ENCODE data around the gene DYNC1H1.
"Not testable (repeated sequence)": the region's sequence is repeated elsewhere in the genome, so short reads cannot be mapped to it uniquely, and the experiment has no call there.

The DYNC1H1 gene

DNA sequence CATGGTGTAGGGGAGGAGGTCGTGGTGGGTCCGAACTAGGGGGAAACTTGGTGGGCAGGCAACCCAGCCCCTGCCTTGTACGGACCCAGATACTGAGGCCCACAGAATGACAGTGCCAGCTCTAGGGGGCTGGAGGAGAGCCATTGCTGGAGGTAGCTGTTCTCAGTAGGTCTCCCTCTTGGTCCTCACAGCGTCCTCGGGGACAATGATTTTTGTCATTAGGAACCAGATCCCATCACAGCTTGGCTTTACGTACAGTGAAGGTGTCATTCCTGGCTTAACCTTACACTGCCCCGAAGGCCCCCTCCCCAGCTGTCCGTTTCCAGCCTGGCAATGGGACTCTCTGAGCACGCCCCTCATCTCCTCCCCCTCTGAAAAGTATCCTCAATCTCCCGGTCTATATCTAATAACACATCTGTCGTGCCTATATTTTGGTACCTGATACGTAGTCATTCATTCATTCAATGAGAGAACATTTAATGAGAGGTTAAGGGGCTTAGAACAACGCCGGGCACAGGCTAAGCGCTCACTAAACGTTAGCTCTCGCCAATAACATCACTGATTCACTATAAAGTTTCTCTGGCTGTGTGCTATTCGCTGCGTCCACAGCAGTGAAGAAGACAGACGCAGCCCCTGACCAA is 597 bp upstream of the DYNC1H1 start:
- DNase-seq (ENCODE audit: low read depth in 2 of 2) = no peak

DNA sequence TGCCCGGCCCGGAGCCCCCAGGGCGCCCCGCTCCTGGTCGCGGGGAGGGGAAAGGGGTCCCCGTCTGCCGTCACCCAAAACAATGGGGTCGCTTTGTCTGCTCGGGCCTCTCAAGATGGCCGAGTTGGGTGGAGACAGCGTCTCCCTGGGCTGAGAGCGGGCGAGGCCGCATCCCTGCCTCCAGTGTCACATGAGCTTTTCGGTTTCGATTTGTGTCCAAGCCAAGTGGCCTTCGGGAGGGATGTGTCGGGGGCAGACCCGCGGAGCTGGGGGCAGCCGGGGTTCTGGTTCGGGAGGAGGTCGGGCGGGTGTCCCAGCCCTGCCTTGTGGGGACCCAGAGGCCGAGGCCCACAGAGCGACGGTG is 790 bp downstream of the DYNC1H1 start:
- no peak for DNase-seq (ENCODE audit: low read depth in 2 of 2)

DNA sequence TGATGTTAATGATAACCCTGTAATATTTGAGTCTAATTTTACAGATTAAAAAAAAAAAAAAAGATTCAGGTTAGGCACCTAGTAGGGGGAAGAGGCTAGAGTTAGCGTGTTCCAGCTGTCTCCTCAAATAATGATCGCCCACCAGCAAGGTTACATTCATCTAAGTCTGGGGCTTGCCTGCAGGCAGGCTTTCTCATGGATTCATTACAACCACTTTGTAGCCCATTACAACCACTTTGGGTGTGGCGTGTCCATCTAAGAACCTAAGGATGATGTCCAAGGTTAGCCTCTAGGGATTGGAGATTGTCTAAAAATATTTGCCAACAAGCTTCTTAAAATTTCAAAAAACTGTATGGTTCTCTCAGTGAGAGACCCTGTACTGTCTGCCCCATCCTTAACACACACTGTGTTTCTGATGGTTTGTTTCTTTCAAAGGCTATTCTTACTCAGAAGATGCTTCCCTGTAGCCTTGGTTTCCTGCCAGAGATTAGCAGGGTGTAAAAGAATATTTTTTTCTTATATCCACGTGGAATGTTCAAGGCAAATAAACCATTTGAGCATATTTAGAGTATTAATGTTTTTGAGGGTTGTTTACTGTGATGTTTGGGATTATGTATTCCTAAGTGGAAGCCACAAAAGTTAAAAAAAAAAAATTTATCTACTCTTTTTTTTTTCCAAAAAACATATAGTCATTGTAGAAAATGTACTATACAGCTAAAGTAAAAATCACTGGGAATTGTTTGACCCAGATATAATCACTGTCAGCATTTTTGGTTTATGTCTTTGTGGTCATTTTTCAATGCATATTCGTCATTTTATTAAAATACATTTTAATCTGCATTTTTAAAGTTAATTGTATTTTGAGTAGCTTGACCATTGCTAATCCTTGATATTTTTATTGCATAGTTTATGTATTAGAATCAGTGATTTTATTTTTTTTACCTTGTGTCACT is 1.7 kb downstream of the DYNC1H1 start:
- no peak for DNase-seq (ENCODE audit: low read depth in 2 of 2)

DNA sequence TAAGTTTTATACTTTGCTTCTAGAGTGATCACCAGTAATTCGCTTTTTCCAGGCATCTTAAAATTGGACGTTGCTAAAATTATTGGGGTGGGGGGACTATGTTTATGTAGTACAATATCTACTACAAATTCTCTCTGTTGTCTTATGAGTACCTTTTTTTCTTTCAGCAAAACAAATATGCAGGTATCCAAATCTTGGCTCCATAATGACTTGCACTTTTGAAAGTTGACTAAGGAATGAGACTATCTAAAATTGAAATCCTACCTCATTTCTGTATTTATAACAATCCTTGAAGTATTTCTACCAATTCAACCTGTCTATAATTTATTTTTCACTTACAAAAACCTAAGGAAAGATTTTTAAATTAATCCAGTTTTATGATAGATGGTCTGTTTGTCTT is 2.4 kb downstream of the DYNC1H1 start:
- no peak for DNase-seq (ENCODE audit: low read depth in 2 of 2)

DNA sequence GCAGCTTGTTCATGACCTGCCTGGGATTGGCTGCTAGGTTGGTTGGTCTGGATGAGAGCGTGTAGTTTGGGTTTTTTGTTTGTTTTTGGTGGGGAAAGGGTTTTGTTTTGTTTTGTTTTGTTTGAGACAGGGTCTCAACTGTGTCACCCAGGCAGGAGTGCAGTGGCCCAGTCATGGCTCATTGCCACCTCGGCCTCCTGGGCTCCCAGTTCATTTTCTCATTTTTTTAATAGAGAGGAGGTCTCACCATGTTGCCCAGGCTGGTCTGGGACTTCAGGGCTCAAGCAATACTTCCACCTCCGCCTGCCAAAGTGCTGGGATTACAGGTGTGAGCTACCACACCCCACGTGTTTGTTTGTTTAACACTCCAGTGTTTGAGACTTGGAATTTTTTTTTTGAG is 3.8 kb downstream of the DYNC1H1 start:
- DNase-seq (ENCODE audit: low read depth in 2 of 2) = no peak

DNA sequence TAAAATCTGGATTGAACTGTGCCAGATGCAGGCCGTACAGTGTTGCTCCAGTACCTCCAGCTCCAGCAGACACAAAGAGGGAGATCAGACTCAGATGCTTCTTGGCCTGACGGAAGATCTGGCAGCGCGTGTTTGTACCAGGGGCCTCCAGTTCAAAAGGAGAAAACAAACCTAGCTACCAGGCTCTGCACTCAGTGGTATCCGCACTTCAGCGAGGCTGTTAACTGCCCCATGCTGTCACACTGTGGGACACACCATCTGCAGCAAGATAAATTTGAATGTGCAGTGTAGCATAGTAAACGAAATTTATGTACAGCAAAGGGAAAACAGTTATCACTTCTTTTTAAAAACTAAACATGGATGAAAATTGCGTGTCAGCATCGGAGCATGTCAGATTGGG is 5.1 kb downstream of the DYNC1H1 start:
- DNase-seq (ENCODE audit: low read depth in 2 of 2) = no peak

DNA sequence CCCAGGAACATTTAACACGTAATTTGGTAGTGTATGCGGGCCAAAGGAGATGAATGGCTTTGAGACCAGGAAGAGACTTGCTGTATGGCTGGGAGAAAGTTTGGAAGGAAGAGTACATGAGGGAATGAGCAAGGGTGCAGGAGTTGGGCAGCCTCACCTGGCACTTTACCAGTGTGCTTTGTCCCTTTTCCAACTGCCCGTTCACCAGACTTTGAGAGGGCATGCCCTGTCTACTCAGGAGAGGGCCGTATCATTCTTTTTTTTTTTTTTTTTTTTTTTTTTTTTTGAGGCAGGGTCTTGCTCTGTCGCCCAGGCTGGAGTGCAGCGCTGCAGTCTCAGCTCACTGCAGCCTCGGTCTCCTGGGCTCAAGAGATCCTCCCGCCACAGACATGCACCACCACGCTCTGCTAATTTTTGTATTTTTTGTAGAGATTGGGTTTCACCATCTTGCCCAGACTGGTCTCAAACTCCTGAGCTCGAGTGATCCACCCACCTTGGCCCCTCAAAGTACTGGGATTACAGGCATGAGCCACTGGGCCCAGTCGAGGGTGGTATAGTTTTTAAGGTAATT is 6.5 kb downstream of the DYNC1H1 start:
- DNase-seq (ENCODE audit: low read depth in 2 of 2) = no peak

DNA sequence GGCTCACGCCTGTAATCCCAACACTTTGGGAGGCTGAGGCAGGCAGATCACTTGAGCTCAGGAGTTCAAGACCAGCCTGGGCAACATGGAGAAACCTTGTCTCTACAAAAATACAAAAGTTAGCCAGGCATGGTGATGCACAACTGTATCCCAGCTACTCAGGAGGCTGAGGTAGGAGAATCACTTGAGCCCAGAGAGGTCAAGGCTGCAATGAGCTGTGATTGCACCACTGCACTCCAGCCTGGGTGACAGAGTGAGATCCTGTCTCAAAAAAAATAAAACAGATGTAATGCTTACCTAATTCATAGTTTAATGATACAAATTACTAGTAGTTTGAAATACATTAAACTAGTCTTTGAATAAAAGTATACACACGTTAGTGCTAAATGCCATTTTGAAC is 7.1 kb downstream of the DYNC1H1 start:
- DNase-seq (ENCODE audit: low read depth in 2 of 2) = not testable (repeated sequence)

DNA sequence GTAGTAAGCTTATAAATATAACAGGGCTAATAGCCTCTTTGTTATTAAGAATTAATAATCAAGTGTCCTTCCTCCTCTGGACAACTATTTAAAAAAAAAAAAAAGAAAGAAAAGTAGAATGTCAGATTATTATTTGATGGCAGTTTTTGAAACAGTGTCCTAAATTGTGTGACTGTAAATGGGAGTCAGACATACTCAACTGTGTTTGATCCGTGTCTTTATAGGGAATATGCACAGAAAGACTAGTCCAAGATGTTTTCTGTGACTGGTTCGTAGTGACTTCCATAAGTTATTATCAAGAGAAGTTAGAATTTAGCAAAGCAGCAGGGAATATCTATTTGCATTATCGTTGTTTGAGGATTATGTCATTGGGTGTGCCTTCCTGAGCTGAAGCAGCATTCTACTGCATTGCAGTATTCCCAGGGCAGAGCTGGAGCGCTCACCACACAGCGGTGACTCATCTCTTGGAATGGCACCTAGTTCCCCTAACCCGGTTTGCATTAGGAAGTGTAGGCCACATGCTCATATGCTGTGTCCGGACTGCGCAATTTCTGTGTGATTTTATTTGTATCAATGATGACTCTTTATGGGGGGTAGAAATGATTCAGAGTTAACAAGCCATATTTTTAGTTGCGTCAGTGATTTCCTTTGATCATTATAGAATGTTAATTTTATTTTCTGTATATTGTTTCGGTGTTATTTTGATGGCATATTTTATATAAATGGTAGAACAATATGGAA is 7.9 kb downstream of the DYNC1H1 start:
- DNase-seq (ENCODE audit: low read depth in 2 of 2) = no peak

DNA sequence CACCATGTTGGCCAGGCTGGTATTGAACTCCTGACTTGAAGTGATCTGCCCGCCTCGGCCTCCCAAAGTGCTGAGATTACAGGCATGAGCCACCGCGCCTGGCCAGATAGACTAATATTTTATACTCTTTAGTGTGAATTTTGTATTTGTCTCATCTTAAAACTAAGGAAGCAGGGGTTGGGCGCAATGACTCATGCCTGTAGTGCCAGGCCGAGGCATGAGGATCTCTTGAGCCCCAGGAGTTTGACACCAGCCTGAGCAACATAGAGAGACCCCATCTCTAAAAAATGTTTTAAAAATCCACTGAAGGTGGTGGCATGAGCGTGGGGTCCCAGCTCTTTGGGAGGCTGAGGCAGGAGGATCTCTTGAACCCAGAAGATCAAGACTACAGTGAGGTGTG is 9.0 kb downstream of the DYNC1H1 start:
- DNase-seq (ENCODE audit: low read depth in 2 of 2) = no peak

DNA sequence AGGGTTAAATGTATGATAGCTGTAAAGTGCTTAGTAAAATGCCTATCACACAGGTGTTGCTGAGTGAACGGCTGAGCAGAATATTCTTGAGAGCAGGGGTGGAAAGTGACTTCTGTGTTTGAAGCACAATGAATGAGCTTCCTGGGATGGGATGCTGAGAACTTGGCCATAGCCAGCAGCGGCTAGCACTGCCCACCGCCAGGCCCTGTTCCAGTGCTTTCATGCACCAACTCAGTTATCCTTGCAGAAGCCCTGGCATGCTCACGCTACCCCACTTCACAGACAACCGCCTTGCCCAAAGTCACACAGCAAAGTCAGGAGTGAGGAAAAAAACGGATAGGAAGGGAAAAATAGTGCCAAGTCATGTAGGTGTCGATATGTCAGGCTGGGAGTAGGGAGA is 10.9 kb downstream of the DYNC1H1 start:
- DNase-seq (ENCODE audit: low read depth in 2 of 2) = no peak

DNA sequence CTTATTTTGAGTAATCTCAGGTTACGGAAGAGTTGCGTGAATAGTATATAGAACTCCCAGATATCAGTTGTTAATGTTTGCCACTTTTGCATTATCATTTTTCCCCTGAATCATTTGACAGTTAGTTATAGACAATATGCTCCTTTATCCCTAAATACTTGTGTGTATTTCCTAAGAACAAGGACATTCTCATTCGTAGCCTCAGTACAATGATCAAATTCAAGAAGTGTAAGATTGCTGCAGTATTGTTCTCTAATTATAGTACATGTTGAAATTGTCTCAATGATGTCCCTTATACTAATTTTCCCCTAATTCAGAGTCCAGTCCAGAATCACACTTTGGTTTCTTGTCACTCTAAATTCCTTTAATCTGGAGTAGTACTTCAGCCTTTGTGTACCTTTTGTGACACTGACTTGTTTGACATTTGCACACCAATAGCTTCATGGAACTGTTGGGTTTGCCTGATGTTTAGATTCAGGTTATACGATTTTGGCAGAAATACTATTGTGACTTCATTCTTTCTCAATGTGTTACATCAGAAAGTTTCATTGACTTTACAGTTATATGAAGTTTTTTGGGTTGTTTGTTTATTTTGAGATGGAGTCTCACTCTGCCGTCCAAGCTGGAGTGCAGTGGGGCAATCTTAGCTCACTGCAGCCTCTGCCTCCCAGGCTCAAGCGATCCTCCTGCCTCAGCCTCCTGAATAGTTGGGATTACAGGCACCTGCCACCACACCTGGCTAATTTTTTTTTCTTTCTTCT is 13.1 kb downstream of the DYNC1H1 start:
- no peak for DNase-seq (ENCODE audit: low read depth in 2 of 2)

DNA sequence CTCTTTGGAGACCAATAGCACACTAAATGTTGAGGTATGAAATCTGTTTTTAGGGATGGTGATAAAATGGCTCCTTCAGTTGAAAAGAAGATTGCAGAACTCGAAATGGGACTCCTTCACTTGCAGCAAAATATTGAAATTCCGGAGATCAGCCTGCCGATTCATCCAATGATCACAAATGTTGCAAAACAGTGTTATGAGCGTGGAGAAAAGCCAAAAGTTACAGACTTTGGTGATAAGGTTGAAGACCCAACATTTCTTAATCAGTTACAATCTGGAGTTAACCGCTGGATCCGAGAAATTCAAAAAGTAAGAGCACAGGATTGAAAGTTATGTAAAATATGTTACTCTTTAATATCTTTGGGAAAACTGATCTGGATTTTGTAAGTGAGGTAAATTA is 15.3 kb downstream of the DYNC1H1 start:
- DNase-seq (ENCODE audit: low read depth in 2 of 2) = no peak

DNA sequence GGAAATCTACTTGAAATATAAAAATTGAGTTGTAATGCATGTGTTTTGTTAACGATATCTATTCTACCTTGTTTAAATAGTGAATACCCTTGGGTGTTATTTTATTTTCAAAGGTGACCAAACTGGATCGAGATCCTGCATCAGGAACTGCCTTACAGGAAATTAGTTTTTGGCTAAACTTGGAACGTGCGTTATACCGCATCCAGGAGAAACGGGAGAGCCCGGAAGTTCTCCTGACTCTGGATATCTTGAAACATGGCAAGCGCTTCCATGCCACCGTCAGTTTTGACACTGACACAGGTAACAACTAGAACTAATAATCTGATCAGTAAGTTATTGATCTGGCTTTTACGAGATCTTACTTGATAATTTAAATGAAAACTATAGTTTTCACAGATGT is 15.9 kb downstream of the DYNC1H1 start:
- DNase-seq (ENCODE audit: low read depth in 2 of 2) = no peak

DNA sequence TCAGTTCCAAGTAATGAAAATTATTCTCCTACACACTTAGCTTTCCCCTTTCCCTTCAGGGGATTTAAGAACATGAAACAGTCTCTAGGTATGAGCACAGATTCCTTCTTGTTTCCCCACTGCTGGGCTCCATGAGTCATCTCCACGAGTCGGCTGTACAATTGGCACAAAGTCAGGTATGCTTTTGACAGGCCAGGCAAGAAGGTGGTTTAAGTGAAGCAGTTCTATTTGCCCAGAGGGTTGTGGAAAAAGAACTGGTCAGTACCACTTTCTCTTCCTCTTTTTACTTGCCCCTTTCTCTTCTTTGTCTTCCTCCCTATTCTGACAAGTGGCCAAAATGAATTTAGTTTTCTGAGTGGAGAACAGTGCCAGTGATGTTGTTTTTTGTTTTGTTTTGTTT is 16.3 kb downstream of the DYNC1H1 start:
- no peak for DNase-seq (ENCODE audit: low read depth in 2 of 2)

DNA sequence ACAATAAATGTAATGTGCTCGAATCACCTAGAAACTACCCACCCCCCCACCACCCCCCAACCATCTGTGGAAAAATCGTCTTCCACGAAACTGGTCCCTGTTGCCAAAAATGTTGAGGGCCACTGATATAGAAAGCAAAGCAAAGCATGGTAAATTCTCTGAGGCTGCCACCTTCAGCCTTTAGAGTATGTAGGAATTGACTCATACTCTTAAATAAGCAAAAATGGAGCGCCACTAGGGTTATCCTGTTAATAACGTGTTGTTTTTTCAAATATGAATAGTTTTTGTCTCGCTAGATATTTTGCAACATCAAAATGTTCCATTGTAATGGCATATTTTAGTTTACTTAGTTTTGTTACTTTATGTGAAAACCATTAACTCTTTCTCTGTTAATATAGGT is 18.2 kb downstream of the DYNC1H1 start:
- no peak for DNase-seq (ENCODE audit: low read depth in 2 of 2)

DNA sequence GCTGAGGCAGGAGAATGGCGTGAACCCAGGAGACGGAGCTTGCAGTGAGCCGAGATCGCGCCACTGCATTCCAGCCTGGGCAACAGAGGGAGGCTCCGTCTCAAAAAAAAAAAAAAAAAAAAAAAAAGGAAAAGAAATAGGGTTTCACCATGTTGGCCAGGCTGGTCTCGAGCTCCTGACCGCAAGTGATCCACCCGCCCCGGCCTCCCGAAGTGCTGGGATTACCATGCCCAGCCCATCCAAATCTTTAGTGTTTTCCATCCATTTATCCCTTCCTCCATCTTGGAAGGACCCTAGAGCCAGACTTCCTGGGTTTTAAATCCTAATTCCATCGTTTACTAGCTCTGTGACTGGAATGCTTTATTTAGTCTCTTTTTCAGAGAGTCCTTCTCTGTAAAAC is 20.5 kb downstream of the DYNC1H1 start:
- not testable (repeated sequence) for DNase-seq (ENCODE audit: low read depth in 2 of 2)

DNA sequence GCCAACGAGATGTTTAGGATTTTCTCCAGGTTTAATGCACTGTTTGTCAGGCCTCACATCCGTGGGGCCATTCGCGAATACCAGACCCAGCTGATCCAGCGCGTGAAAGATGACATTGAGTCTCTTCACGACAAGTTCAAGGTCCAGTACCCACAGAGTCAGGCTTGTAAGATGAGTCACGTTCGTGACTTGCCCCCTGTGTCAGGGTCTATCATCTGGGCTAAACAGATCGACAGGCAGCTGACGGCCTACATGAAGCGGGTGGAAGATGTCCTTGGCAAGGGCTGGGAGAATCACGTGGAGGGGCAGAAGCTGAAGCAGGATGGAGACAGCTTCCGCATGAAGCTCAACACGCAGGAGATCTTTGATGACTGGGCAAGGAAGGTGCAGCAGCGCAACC is 21.6 kb downstream of the DYNC1H1 start:
- DNase-seq (ENCODE audit: low read depth in 2 of 2) = no peak

DNA sequence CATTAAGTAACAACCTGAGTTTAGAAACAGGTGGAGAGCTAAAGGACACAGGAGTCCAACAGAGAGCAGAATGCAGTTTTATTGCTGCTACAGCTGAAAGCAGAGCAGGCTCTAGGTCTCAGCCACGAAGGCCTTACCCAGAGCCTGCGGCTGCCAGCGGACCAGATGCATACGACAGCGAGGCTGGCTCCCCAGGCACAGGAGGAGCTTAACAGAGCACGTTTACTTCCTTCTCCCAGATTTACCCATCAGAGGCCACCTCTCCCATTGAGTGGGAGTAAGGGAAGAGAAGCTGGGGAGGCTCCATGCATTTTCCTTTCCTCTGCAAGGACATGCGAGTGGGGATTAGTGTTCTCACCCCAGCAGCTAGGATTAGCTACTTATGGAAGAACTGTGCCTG is 22.6 kb downstream of the DYNC1H1 start:
- DNase-seq (ENCODE audit: low read depth in 2 of 2) = no peak

DNA sequence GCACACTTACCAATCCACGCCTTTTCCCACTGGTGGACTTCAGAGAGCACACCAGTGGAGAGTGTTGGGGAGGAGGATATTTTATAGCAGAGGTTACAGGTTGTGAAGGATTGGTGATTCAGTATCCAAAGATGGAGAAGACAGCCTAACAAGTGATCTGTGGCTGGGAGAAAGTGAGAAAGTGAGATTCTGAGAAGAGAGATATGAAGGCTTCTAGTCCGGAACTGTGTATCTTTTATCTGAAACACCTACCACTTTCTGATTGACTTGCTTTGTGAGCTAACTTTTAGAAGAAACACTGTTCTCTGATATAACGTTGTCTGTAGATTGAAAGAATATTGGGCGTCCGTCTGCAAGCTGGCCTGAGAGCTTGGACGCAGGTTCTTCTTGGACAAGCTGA is 24.0 kb downstream of the DYNC1H1 start:
- no peak for DNase-seq (ENCODE audit: low read depth in 2 of 2)

DNA sequence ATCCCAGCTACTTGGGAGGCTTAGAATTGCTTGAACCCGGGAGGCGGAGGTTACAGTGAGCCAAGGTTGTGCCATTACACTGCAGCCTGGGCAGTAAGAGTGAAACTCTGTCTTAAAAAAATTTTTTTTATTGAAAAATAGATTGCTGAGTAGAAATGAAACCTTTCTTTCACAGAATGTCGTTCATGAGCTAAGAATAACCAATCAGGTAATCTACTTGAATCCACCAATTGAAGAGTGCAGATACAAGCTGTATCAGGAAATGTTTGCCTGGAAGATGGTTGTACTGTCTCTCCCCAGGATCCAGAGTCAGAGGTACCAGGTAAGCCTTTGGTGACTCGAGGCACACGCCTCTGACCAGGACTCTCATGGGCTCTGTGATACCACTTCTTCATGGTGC is 27.0 kb downstream of the DYNC1H1 start:
- DNase-seq (ENCODE audit: low read depth in 2 of 2) = no peak

DNA sequence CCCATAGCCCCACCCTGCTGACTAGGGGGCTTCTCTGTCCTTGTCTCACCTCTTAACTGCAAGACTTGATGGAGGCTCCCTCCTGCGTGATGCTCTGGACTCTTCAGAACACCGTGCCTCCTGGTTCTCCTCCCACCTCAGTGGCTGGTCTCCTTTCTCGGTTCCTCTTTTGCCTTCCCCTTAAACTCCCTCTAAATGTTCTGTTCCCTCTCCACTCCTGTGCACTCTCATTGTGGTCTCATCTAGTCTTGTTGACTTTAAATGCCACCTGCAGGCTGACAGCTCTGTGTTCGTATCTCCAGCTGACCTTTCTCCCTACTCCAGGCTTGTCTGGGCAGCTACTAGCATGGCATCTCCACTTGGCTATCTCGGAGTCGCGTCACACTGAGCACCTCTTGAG is 28.3 kb downstream of the DYNC1H1 start:
- DNase-seq (ENCODE audit: low read depth in 2 of 2) = no peak
